Lung microvascular endothelial cell (primary cell): ENCODE measurements around the gene ADAT2. TPM values are rescaled to one million over a fixed set of nuclear protein-coding genes. Genes with fewer than 3 reads are reported as not detected.
"Not testable (repeated sequence)": the region's sequence is repeated elsewhere in the genome, so short reads cannot be mapped to it uniquely, and the experiment has no call there.

Source experiments
- DNase-seq, 2 donors: peaks; one replicate each; pipeline versions ENCODE4 v3.0.0 to v3.0.0-alpha.2; 2010; ENCODE audit warnings: low read depth in 2 of 2
- total RNA-seq: library from RNA; depleted of rRNA; stranded (reverse); fragments of >200 nt; gene quantifications from 2 replicates; pipeline ENCODE4 v1.2.1, GENCODE V29; 2014

ADAT2 gene
- total RNA-seq: 2.2 and 3.6 TPM in 2 replicates

- peak; percentile 95 to 96 for DNase-seq
Measured at GRCh38 chr6:143450453-143451371, at the start of gene ADAT2, which contains the start of gene PEX3. Gene ADAT2 (minus strand): TSS chr6:143450695. CDS start chr6:143450658, 37 bp downstream. Gene PEX3 (plus strand): TSS chr6:143450805. CDS start chr6:143451043, 238 bp downstream.

GRCh38 chr6:143498428-143498827 is 47.9 kb upstream of the ADAT2 start:
- no peak for DNase-seq

- DNase-seq: no peak
Measured at GRCh38 chr6:143496974-143497373, 46.5 kb upstream of the ADAT2 start.

- DNase-seq: no peak
Measured at GRCh38 chr6:143490775-143491174, 40.3 kb upstream of the ADAT2 start.

- no peak for DNase-seq
Measured at GRCh38 chr6:143490244-143490643, 39.7 kb upstream of the ADAT2 start.

GRCh38 chr6:143486752-143487151 is 36.3 kb upstream of the ADAT2 start:
- DNase-seq: no peak

GRCh38 chr6:143485967-143486366 is 35.5 kb upstream of the ADAT2 start:
- DNase-seq: no peak

- no peak for DNase-seq
Measured at GRCh38 chr6:143482593-143482992, 32.1 kb upstream of the ADAT2 start.

- no peak for DNase-seq
Measured at GRCh38 chr6:143478479-143479062, 28.1 kb upstream of the ADAT2 start.

- DNase-seq: no peak
Measured at GRCh38 chr6:143476545-143476944, 26.1 kb upstream of the ADAT2 start.

GRCh38 chr6:143471822-143472221 is 21.3 kb upstream of the ADAT2 start:
- no peak for DNase-seq

- not testable (repeated sequence) for DNase-seq
Measured at GRCh38 chr6:143468823-143469222, 18.3 kb upstream of the ADAT2 start.

GRCh38 chr6:143468026-143468425 is 17.5 kb upstream of the ADAT2 start:
- no peak for DNase-seq

- DNase-seq: no peak
Measured at GRCh38 chr6:143465546-143465945, 15.1 kb upstream of the ADAT2 start.

- peak in 1 of 2 donors; percentile 7 for DNase-seq
Measured at GRCh38 chr6:143457563-143458359, 7.3 kb upstream of the ADAT2 start.

GRCh38 chr6:143451531-143451930 is 1.0 kb upstream of the ADAT2 start:
- no peak for DNase-seq

GRCh38 chr6:143449714-143450452 is 612 bp downstream of the ADAT2 start:
- DNase-seq: peak; percentile 48 to 69

GRCh38 chr6:143449082-143449713 is 1.3 kb downstream of the ADAT2 start:
- DNase-seq: no peak

GRCh38 chr6:143447865-143448264 is 2.6 kb downstream of the ADAT2 start:
- not testable (repeated sequence) for DNase-seq

- DNase-seq: no peak
Measured at GRCh38 chr6:143443096-143443495, 7.4 kb downstream of the ADAT2 start.
